ENCODE measurements around the gene ACAP2. TPM values are rescaled to one million over a fixed set of nuclear protein-coding genes. Genes with fewer than 3 reads are reported as not detected.
"Not testable (repeated sequence)": the region's sequence is repeated elsewhere in the genome, so short reads cannot be mapped to it uniquely, and the experiment has no call there.

The ACAP2 gene
- total RNA-seq (10 to 100 TPM; 20.9 to 23.4 (median 21.4) TPM), polyA plus RNA-seq (5.3 TPM)
- long read RNA-seq, donor 1, full-length matches to known transcripts, result 3 of 15 reads
- long read RNA-seq, donor 1, partial matches to known transcripts, result 4 of 15 reads
- long read RNA-seq, donor 1, other reads (novel, unspliced or antisense), result 8 of 15 reads
- long read RNA-seq, donor 2, full-length matches to known transcripts, result 1 of 5 reads
- long read RNA-seq, donor 2, partial matches to known transcripts, result 3 of 5 reads
- long read RNA-seq, donor 2, other reads (novel, unspliced or antisense), result 1 of 5 reads
- long read RNA-seq, donor 3, full-length matches to known transcripts, result 6 of 24 reads
- long read RNA-seq, donor 3, partial matches to known transcripts, result 7 of 24 reads
- long read RNA-seq, donor 3, other reads (novel, unspliced or antisense), result 11 of 24 reads
- long read RNA-seq, donor 4, partial matches to known transcripts, result 1 of 3 reads
- long read RNA-seq, donor 4, other reads (novel, unspliced or antisense), result 2 of 3 reads

GRCh38 chr3:195442573-195443390 lies at the start of gene ACAP2:
Gene ACAP2 (minus strand): TSS chr3:195443020. CDS start chr3:195442847, 173 bp downstream.
- Histone ChIP-seq H3K27me3 (ENCODE audit: control insufficient read depth, insufficient read depth) (no peaks in the 10 kb centered on the region), H3K9me3 (ENCODE audit: control insufficient read depth, low read length) (no peaks in the 10 kb centered on the region), H3K27ac (ENCODE audit: low read length) (peak within 1 kb of the TSS; percentile 95), H3K4me3 (ENCODE audit: low read length) (peak within 1 kb of the TSS; percentile 84), H3K4me1 (ENCODE audit: control insufficient read depth, insufficient read depth, low read length) (no peaks in the 10 kb centered on the region)
- WGBS, result under 1% methylated on average over 106 of the region's 106 CpGs
- intact Hi-C loops (cut with DNase I), result no loop called here
- ATAC-seq (peak; percentile 99), DNase-seq (peak; percentile 100)

- Histone ChIP-seq H3K9me3 (ENCODE audit: control insufficient read depth, low read length) (no peaks in the 10 kb centered on the region), H3K4me3 (ENCODE audit: low read length) (no peak overlapping the region), H3K27me3 (ENCODE audit: control insufficient read depth, insufficient read depth) (no peaks in the 10 kb centered on the region), H3K27ac (ENCODE audit: low read length) (no peak overlapping the region), H3K4me1 (ENCODE audit: control insufficient read depth, insufficient read depth, low read length) (no peaks in the 10 kb centered on the region)
- intact Hi-C loops (cut with DNase I), result no loop called here
- ATAC-seq (no peak), DNase-seq (no peak)
- 95% methylated on average over 3 of the region's 3 CpGs for WGBS
Measured at GRCh38 chr3:195475614-195476013, 32.8 kb upstream of the ACAP2 start.

- ATAC-seq; H3K27me3 ChIP-seq (ENCODE audit: control insufficient read depth, insufficient read depth); intact Hi-C loops (cut with DNase I); H3K4me1 ChIP-seq (ENCODE audit: control insufficient read depth, insufficient read depth, low read length); DNase-seq; H3K4me3 ChIP-seq (ENCODE audit: low read length); H3K27ac ChIP-seq (ENCODE audit: low read length); H3K9me3 ChIP-seq (ENCODE audit: control insufficient read depth, low read length): not testable (repeated sequence)
- WGBS, result 92% methylated on average over 8 of the region's 8 CpGs
Measured at GRCh38 chr3:195475116-195475515, 32.3 kb upstream of the ACAP2 start.

GRCh38 chr3:195468841-195469240 lies 26.0 kb upstream of the ACAP2 start:
- no peaks in the 10 kb centered on the region for H3K27me3 ChIP-seq (ENCODE audit: control insufficient read depth, insufficient read depth)
- H3K4me1 ChIP-seq (ENCODE audit: control insufficient read depth, insufficient read depth, low read length), result no peaks in the 10 kb centered on the region
- WGBS, result 87% methylated on average over 4 of the region's 4 CpGs
- H3K9me3 ChIP-seq (ENCODE audit: control insufficient read depth, low read length), result no peaks in the 10 kb centered on the region
- intact Hi-C loops (cut with DNase I), result no loop called here
- H3K27ac ChIP-seq (ENCODE audit: low read length), result no peak overlapping the region
- no peak for DNase-seq
- no peak for ATAC-seq
- H3K4me3 ChIP-seq (ENCODE audit: low read length), result no peak overlapping the region

GRCh38 chr3:195468391-195468776 lies 25.6 kb upstream of the ACAP2 start:
- ATAC-seq (no peak), DNase-seq (no peak)
- 75% methylated on average over 4 of the region's 4 CpGs for WGBS
- Histone ChIP-seq H3K27ac (ENCODE audit: low read length) (no peak overlapping the region), H3K27me3 (ENCODE audit: control insufficient read depth, insufficient read depth) (no peaks in the 10 kb centered on the region), H3K4me3 (ENCODE audit: low read length) (no peak overlapping the region), H3K9me3 (ENCODE audit: control insufficient read depth, low read length) (no peaks in the 10 kb centered on the region), H3K4me1 (ENCODE audit: control insufficient read depth, insufficient read depth, low read length) (no peaks in the 10 kb centered on the region)
- intact Hi-C loops (cut with DNase I), result no loop called here

GRCh38 chr3:195467641-195468390 lies 25.0 kb upstream of the ACAP2 start:
- H3K27me3 ChIP-seq (ENCODE audit: control insufficient read depth, insufficient read depth), result no peaks in the 10 kb centered on the region
- H3K4me3 ChIP-seq (ENCODE audit: low read length), result no peak overlapping the region
- ATAC-seq, result no peak
- 87% methylated on average over 5 of the region's 5 CpGs for WGBS
- H3K27ac ChIP-seq (ENCODE audit: low read length), result no peak overlapping the region
- intact Hi-C loops (cut with DNase I), result no loop called here
- no peaks in the 10 kb centered on the region for H3K4me1 ChIP-seq (ENCODE audit: control insufficient read depth, insufficient read depth, low read length)
- no peak for DNase-seq
- H3K9me3 ChIP-seq (ENCODE audit: control insufficient read depth, low read length), result no peaks in the 10 kb centered on the region

- DNase-seq (no peak), ATAC-seq (no peak)
- Histone ChIP-seq H3K27ac (ENCODE audit: low read length) (no peak overlapping the region), H3K27me3 (ENCODE audit: control insufficient read depth, insufficient read depth) (no peaks in the 10 kb centered on the region), H3K4me1 (ENCODE audit: control insufficient read depth, insufficient read depth, low read length) (no peaks in the 10 kb centered on the region), H3K9me3 (ENCODE audit: control insufficient read depth, low read length) (no peaks in the 10 kb centered on the region), H3K4me3 (ENCODE audit: low read length) (no peak overlapping the region)
- intact Hi-C loops (cut with DNase I), result no loop called here
- 71% methylated on average over 4 of the region's 4 CpGs for WGBS
Measured at GRCh38 chr3:195466251-195466650, 23.4 kb upstream of the ACAP2 start.

GRCh38 chr3:195462922-195463321 lies 20.1 kb upstream of the ACAP2 start:
- WGBS, result 93% methylated on average over 6 of the region's 6 CpGs
- H3K9me3 ChIP-seq (ENCODE audit: control insufficient read depth, low read length); DNase-seq; ATAC-seq; intact Hi-C loops (cut with DNase I); H3K27ac ChIP-seq (ENCODE audit: low read length); H3K4me1 ChIP-seq (ENCODE audit: control insufficient read depth, insufficient read depth, low read length); H3K27me3 ChIP-seq (ENCODE audit: control insufficient read depth, insufficient read depth); H3K4me3 ChIP-seq (ENCODE audit: low read length): not testable (repeated sequence)

GRCh38 chr3:195462308-195462610 lies 19.4 kb upstream of the ACAP2 start:
- WGBS, result 95% methylated on average over 3 of the region's 3 CpGs
- ATAC-seq (no peak), DNase-seq (no peak)
- no peaks in the 10 kb centered on the region for H3K9me3 ChIP-seq (ENCODE audit: control insufficient read depth, low read length)
- no peaks in the 10 kb centered on the region for H3K27me3 ChIP-seq (ENCODE audit: control insufficient read depth, insufficient read depth)
- no peak overlapping the region for H3K4me3 ChIP-seq (ENCODE audit: low read length)
- H3K4me1 ChIP-seq (ENCODE audit: control insufficient read depth, insufficient read depth, low read length), result no peaks in the 10 kb centered on the region
- intact Hi-C loops (cut with DNase I), result no loop called here
- H3K27ac ChIP-seq (ENCODE audit: low read length), result no peak overlapping the region

GRCh38 chr3:195461594-195462307 lies 18.9 kb upstream of the ACAP2 start:
- no peaks in the 10 kb centered on the region for H3K4me1 ChIP-seq (ENCODE audit: control insufficient read depth, insufficient read depth, low read length)
- ATAC-seq, result no peak
- H3K9me3 ChIP-seq (ENCODE audit: control insufficient read depth, low read length), result no peaks in the 10 kb centered on the region
- no peaks in the 10 kb centered on the region for H3K27me3 ChIP-seq (ENCODE audit: control insufficient read depth, insufficient read depth)
- H3K4me3 ChIP-seq (ENCODE audit: low read length), result no peak overlapping the region
- no peak overlapping the region for H3K27ac ChIP-seq (ENCODE audit: low read length)
- 32% methylated on average over 7 of the region's 7 CpGs for WGBS
- DNase-seq, result no peak
- intact Hi-C loops (cut with DNase I), result no loop called here
